BE2C (cell line): ENCODE results near the gene CXCL6.

Experiments used
- DNase-seq: peaks from one replicate; pipeline ENCODE4 v3.0.0-alpha.2; 2020
- H3K27me3 ChIP-seq: fragments of 250-450 bp; sonication (Bioruptor Pico); 2 replicates; pipeline ENCODE4 v1.5.1; 2020; ENCODE audit warnings: mild to moderate bottlenecking
- H3K36me3 ChIP-seq: fragments of 250-450 bp; sonication (Bioruptor Pico); 2 replicates; pipeline ENCODE4 v1.5.1; 2020; ENCODE audit warnings: mild to moderate bottlenecking
- H3K4me1 ChIP-seq: fragments of 250-450 bp; sonication (Bioruptor Pico); 2 replicates; pipeline ENCODE4 v1.5.1; 2020
- H3K4me3 ChIP-seq: 2 replicates; pipeline ENCODE4 v1.5.1; 2011; ENCODE audit warnings: low read depth, low read length
- H3K9me3 ChIP-seq: fragments of 250-450 bp; sonication (Bioruptor Pico); 2 replicates; pipeline ENCODE4 v1.5.1; 2020
- TF ChIP-seq, protein P1 (sequence below): IDR thresholded peaks from 2 replicates; pipeline ENCODE4 v1.5.1; 2012; ENCODE audit warnings: mild to moderate bottlenecking, low read depth, low read length

Gene CXCL6

DNA sequence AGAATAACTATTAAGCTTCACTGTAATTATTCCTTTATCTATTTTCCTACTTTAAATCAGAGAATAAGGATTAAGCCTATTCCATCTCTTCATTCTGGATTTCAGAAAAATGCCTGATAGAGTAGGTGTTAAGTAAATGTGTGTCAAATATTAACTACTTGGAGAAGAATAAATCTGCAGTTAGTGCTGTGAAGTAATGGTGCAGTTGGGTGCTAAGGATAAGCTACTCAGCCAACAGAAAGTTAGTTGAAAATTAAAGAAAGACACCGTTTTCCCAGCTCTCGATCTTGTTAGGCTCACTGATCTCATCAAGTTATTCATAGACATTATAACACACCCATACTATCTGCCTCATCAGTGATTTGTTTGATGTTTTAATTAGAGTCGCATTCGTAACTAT lies 23.7 kb downstream of the CXCL6 start:
- Histone ChIP-seq H3K9me3 (no peaks in the 10 kb centered on the region), H3K4me1 (no peaks in the 10 kb centered on the region), H3K27me3 (peaks cover 4% of the 10 kb centered on the region; the same call in 1 of the 2 replicates), H3K36me3 (no peaks in the 10 kb centered on the region), H3K4me3 (no peak overlapping the region)
- TF ChIP-seq, protein P1, sequence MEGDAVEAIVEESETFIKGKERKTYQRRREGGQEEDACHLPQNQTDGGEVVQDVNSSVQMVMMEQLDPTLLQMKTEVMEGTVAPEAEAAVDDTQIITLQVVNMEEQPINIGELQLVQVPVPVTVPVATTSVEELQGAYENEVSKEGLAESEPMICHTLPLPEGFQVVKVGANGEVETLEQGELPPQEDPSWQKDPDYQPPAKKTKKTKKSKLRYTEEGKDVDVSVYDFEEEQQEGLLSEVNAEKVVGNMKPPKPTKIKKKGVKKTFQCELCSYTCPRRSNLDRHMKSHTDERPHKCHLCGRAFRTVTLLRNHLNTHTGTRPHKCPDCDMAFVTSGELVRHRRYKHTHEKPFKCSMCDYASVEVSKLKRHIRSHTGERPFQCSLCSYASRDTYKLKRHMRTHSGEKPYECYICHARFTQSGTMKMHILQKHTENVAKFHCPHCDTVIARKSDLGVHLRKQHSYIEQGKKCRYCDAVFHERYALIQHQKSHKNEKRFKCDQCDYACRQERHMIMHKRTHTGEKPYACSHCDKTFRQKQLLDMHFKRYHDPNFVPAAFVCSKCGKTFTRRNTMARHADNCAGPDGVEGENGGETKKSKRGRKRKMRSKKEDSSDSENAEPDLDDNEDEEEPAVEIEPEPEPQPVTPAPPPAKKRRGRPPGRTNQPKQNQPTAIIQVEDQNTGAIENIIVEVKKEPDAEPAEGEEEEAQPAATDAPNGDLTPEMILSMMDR: no peak
- no peak for DNase-seq

DNA sequence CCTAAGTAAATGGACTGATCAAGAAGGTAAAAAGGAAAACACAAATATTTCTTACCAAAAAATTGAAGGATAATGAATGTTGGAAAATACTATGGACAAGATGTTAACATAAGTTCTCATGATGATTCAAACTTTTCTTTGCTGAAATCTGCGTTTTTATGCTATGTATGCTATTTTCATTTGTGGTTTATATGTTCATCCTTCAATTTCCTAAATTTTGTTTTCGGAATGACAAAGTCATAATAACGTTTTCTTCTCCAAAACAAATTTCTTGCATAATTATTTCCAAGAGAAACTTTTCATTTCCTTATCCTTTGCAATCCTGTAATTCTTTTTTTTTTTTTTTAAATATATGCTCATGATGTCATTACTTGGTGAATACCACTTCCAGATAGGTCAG lies 24.4 kb downstream of the CXCL6 start:
- H3K4me3 ChIP-seq: no peak overlapping the region
- H3K36me3 ChIP-seq: no peaks in the 10 kb centered on the region
- no peaks in the 10 kb centered on the region for H3K4me1 ChIP-seq
- TF ChIP-seq, protein P1: no peak
- DNase-seq: no peak
- no peaks in the 10 kb centered on the region for H3K9me3 ChIP-seq
- H3K27me3 ChIP-seq: peaks cover 4% of the 10 kb centered on the region; the same call in 1 of the 2 replicates

DNA sequence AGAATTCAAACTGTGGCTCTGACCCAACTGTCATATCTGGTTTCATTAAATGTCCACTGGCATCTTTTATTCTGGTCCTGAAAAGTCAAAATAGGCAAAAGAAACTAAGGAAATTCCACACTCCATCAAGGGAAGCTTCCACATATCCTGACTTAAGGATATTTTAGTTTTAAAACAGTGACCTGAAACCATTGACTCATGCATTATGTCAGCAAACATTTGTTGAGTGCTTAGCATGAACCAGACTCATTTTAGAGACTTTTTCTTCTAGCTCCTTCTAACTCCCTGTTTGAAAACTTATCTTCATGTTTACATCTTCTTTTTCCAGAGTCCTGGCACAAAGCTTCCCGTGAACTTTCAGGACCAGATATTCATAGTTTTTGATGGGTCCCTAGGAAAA lies 25.8 kb downstream of the CXCL6 start:
- Histone ChIP-seq H3K36me3 (no peaks in the 10 kb centered on the region), H3K4me1 (no peaks in the 10 kb centered on the region), H3K27me3 (peaks cover 4% of the 10 kb centered on the region; the same call in 1 of the 2 replicates), H3K4me3 (no peak overlapping the region), H3K9me3 (no peaks in the 10 kb centered on the region)
- TF ChIP-seq, protein P1: no peak
- DNase-seq: no peak

DNA sequence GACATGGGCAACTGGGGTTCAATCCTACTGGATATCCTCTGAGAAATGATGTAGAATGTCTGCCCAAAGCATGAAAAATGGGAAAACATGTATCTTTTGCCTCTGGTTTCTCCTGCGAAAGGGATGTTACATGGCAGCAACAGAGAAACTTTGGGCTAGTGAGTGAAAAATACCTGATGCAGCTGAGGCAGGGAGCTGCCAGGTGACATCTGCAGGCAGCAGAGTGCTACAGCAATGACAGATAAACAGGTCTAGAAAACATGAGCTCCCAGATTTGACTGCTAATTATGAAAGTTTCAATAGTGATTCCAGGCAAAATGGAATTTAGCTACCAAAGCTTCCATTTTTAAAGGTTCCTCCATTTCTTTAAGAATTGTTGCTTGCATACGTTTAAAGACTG lies 27.9 kb downstream of the CXCL6 start:
- Histone ChIP-seq H3K4me1 (no peaks in the 10 kb centered on the region), H3K36me3 (no peaks in the 10 kb centered on the region), H3K27me3 (peaks cover 16% of the 10 kb centered on the region), H3K9me3 (no peaks in the 10 kb centered on the region), H3K4me3 (no peak overlapping the region)
- no peak for DNase-seq
- TF ChIP-seq, protein P1: peak; percentile 22; the same call in 1 of the 2 replicates

DNA sequence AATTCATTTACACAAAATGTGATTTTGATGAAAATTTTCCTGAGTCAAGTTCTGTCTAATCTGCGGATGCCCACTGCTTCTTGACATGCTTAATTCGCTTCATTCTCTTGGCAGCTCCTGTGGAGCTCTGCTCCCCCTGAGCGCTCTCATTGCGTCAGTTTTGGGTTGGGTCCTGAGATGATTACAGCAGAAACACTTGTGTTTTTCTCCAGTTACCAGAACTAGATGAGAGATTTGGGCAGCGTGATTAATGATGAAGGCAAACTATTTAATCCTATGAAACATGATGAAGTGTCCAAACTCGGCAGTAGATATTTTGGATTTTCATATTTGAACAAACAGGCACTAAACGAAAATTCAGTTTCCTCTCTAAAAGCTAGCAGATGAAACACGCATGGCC lies 28.5 kb downstream of the CXCL6 start:
- H3K36me3 ChIP-seq: no peaks in the 10 kb centered on the region
- no peak overlapping the region for H3K4me3 ChIP-seq
- peaks cover 19% of the 10 kb centered on the region for H3K27me3 ChIP-seq
- no peaks in the 10 kb centered on the region for H3K9me3 ChIP-seq
- no peaks in the 10 kb centered on the region for H3K4me1 ChIP-seq
- TF ChIP-seq, protein P1: no peak
- DNase-seq: no peak

DNA sequence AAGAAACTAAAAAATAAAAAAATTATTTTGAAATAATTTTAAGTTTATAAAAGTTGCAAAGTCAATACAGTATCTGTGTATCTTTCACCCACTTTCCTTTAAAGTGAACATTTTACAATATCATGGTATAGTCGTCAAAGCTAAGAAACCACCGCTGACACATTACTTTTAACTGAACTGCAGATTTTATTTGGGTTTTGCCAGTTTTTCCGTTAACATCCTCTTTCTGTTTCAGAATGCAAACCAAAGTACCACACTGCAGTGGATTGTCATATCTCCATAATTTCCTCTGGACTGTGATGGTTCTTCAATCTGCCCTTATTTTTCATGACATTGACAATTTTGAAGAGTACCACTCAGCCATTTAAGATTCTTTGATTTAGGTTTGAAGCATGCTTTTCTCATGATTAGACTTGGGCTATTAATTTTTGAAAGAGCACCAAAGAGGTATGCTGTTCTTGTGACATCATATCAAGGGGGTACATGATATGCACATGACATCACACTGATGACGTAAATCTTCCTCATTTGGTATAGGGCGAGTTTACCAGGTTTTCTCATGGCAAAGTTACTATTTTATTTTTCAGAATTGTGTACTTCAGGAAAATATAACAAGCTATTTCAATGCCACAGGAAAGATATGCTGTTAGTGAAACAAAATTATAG lies 29.1 kb downstream of the CXCL6 start:
- Histone ChIP-seq H3K36me3 (no peaks in the 10 kb centered on the region), H3K9me3 (no peaks in the 10 kb centered on the region), H3K4me1 (no peaks in the 10 kb centered on the region), H3K4me3 (no peak overlapping the region), H3K27me3 (peaks cover 18% of the 10 kb centered on the region)
- TF ChIP-seq, protein P1: no peak
- DNase-seq: no peak
